Upper lobe of left lung (tissue), 6 donors: Measurements from ENCODE around the gene OTUD7B. TPM values are rescaled to one million over a fixed set of nuclear protein-coding genes. Genes with fewer than 3 reads are reported as not detected.

Experiments
- ATAC-seq, 2 donors: fragments of 200-7000 bp; cut with Tn5 transposase; one replicate each; pipeline ENCODE4 v1.9.1; 2022; ENCODE audit warnings: mild to moderate bottlenecking in 2 of 2, moderate library complexity in 2 of 2; ENCODE audit not compliant: low FRiP score in 2 of 2
- DNase-seq, 2 donors: peaks; one replicate each; pipeline ENCODE4 v3.0.0-alpha.2; 2019 to 2020
- H3K27ac ChIP-seq, 4 donors: fragments of 200-600 bp; sonication (generic); one replicate each; pipeline ENCODE4 v1.5.1; 2016 to 2019
- H3K27me3 ChIP-seq, 4 donors: fragments of 200-600 bp; sonication (generic); one replicate each; pipeline ENCODE4 v1.5.1; 2017 to 2019
- H3K36me3 ChIP-seq, 4 donors: fragments of 200-600 bp; sonication (generic); one replicate each; pipeline ENCODE4 v1.5.1; 2016 to 2019
- H3K4me1 ChIP-seq, 4 donors: fragments of 200-600 bp; sonication (generic); one replicate each; pipeline ENCODE4 v1.5.1; 2018 to 2019
- H3K4me3 ChIP-seq, 4 donors: fragments of 200-600 bp; sonication (generic); one replicate each; pipeline ENCODE4 v1.5.1; 2017 to 2019; ENCODE audit warnings: mild to moderate bottlenecking in 2 of 4, moderate library complexity in 1 of 4
- H3K9me3 ChIP-seq, 4 donors: fragments of 200-600 bp; sonication (generic); one replicate each; pipeline ENCODE4 v1.5.1; 2018 to 2019
- CTCF ChIP-seq, 6 experiments: fragments of 450-650 bp in 4 of 6; fragments of 200-600 bp in 2 of 6; sonication (generic) in 2 of 6; IDR thresholded peaks; one replicate each; pipeline ENCODE4 v1.5.1; 2016 to 2019; ENCODE audit warnings: antibody characterized with exemption in 6 of 6
- EP300 ChIP-seq, 4 donors: sonication (generic); formaldehyde crosslinking; IDR thresholded peaks; one replicate each; pipeline ENCODE4 v1.5.1; 2017; ENCODE audit warnings: antibody characterized with exemption in 4 of 4, control low read depth in 2 of 4
- POLR2A ChIP-seq, 4 donors: fragments of 450-650 bp; IDR thresholded peaks; one replicate each; pipeline ENCODE4 v1.5.1; 2016 to 2017; ENCODE audit warnings: antibody characterized with exemption in 4 of 4, mild to moderate bottlenecking in 2 of 4
- POLR2AphosphoS5 ChIP-seq, 2 donors: sonication (generic); formaldehyde crosslinking; IDR thresholded peaks; one replicate each; pipeline ENCODE4 v1.5.1; 2017; ENCODE audit warnings: antibody characterized with exemption in 2 of 2
- WGBS, 2 donors: methylation state at CpG; one replicate each; pipeline ENCODE4 v1.1.5; 2017 to 2018; 5-methylcytosine and 5-hydroxymethylcytosine counted together
- total RNA-seq, 6 donors: library from RNA; depleted of rRNA in 4 of 6; stranded (reverse); fragments of >200 nt in 4 of 6; gene quantifications; one replicate each; pipeline versions ENCODE4 v1.1.0 to v1.2.1, GENCODE V29; 2016 to 2021
- donor health status: DM: no; HTN: no; CAD: no; lungs with moderate emphysema.
- donor health status: DM: no; HTN: yes; CAD: no; lungs with severe emphysema.

Gene OTUD7B
- total RNA-seq, 6 donors from 2014 or later = 22.0 to 44.8 (median 29.8) TPM

GRCh38 chr1:149997585-149998262 lies 12.8 kb downstream of the OTUD7B start:
- no peak overlapping the region for H3K4me3 ChIP-seq
- peak overlapping the region in 1 of 4 donors; percentile 14 for H3K27ac ChIP-seq
- peaks cover 0 to 7% (median 0%) of the 10 kb centered on the region in 4 donors for H3K36me3 ChIP-seq
- ATAC-seq (peak in 1 of 2 donors; percentile 82), DNase-seq (no peak)
- H3K9me3 ChIP-seq = no peaks in the 10 kb centered on the region
- 69 to 74% methylated on average over 6 of the region's 6 CpGs for WGBS, 2 donors
- H3K4me1 ChIP-seq = peaks cover 39 to 68% (median 49%) of the 10 kb centered on the region in 4 donors
- no peaks in the 10 kb centered on the region for H3K27me3 ChIP-seq
- no peak for TF ChIP-seq POLR2A (IDR thresholded peaks at IDR 0.05)
- no peak for TF ChIP-seq EP300 (IDR thresholded peaks at IDR 0.05)
- no peak for TF ChIP-seq POLR2AphosphoS5 (IDR thresholded peaks at IDR 0.05)
- TF ChIP-seq CTCF (IDR thresholded peaks at IDR 0.05) = no peak

GRCh38 chr1:149995927-149996326 lies 14.6 kb downstream of the OTUD7B start:
- Histone ChIP-seq H3K36me3 (peaks cover 0 to 7% (median 0%) of the 10 kb centered on the region in 4 donors), H3K27me3 (no peaks in the 10 kb centered on the region), H3K4me1 (peaks cover 33 to 53% (median 40%) of the 10 kb centered on the region in 4 donors), H3K9me3 (no peaks in the 10 kb centered on the region), H3K27ac (peak overlapping the region; percentile 1 to 40 (median 6)), H3K4me3 (no peak overlapping the region)
- TF ChIP-seq POLR2A (IDR thresholded peaks at IDR 0.05) (no peak), POLR2AphosphoS5 (IDR thresholded peaks at IDR 0.05) (no peak), EP300 (IDR thresholded peaks at IDR 0.05) (no peak), CTCF (IDR thresholded peaks at IDR 0.05) (no peak)
- ATAC-seq = peak in 1 of 2 donors; percentile 62
- DNase-seq = no peak
- WGBS, 2 donors = 36 to 60% methylated on average over 2 of the region's 2 CpGs

DNA sequence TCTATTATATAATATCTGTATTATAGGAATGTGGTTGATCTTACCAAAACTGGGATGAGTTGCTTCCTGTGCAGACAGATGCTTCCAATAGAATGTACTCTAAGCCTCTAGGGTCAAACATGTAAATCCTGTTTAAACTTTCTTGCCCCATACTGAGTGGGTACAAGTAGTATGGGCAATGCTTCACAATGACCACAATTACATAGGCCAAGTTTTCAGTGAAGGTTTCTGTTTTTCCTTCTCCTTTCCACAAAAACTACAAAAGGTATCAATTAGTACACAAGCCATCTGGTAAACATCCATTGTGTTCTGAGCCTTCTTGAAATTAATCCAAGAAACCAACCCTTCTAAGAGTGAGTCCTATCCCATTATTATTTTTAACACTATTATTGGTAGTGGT lies 16.8 kb downstream of the OTUD7B start:
- peaks cover 30 to 43% (median 37%) of the 10 kb centered on the region in 4 donors for H3K4me1 ChIP-seq
- H3K9me3 ChIP-seq = no peaks in the 10 kb centered on the region
- H3K27ac ChIP-seq = peak overlapping the region in 1 of 4 donors; percentile 27
- TF ChIP-seq POLR2AphosphoS5 (IDR thresholded peaks at IDR 0.05) (no peak), POLR2A (IDR thresholded peaks at IDR 0.05) (no peak), EP300 (IDR thresholded peaks at IDR 0.05) (no peak), CTCF (IDR thresholded peaks at IDR 0.05) (no peak)
- ATAC-seq = no peak
- no peaks in the 10 kb centered on the region for H3K27me3 ChIP-seq
- no peak overlapping the region for H3K4me3 ChIP-seq
- DNase-seq = no peak
- H3K36me3 ChIP-seq = peaks cover 0 to 5% (median 0%) of the 10 kb centered on the region in 4 donors

DNA sequence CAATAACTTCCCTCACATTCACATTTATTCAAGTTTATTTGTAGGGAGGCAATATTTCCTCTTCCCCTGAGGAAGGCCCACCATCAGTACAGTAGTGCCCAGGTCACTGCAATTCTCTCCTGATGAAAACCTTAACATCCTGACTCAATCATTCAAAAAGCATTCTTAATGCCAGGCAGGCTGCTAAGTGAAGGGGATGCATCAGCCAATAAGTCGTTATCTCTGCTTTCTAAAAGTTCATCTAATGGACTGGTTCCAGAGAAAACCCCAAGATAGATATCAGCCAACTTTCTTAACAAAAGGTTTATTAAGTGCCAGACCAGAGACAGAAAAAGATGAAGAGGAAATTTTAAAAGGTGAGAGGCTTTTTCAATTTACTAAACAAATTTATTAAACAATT lies 17.3 kb downstream of the OTUD7B start:
- 44 to 67% methylated on average over 1 of the region's 1 CpG for WGBS, 2 donors
- H3K9me3 ChIP-seq = no peaks in the 10 kb centered on the region

More for the DNA sequence above, 17.3 kb downstream of the OTUD7B start:
- H3K4me1 ChIP-seq = peaks cover 32 to 49% (median 39%) of the 10 kb centered on the region in 4 donors
- ATAC-seq (no peak), DNase-seq (no peak)
- no peak overlapping the region for H3K4me3 ChIP-seq
- peak overlapping the region in 1 of 4 donors; percentile 27 for H3K27ac ChIP-seq
- H3K36me3 ChIP-seq = peaks cover 0 to 5% (median 0%) of the 10 kb centered on the region in 4 donors
- no peak for TF ChIP-seq POLR2AphosphoS5 (IDR thresholded peaks at IDR 0.05)
- TF ChIP-seq EP300 (IDR thresholded peaks at IDR 0.05) = no peak
- TF ChIP-seq CTCF (IDR thresholded peaks at IDR 0.05) = no peak
- TF ChIP-seq POLR2A (IDR thresholded peaks at IDR 0.05) = no peak
- no peaks in the 10 kb centered on the region for H3K27me3 ChIP-seq
